ENCODE results near the gene CD4. TPM values are rescaled to one million over a fixed set of nuclear protein-coding genes. Genes with fewer than 3 reads are reported as not detected.

CD4 gene
- total RNA-seq, 1 donor from 2014 or later, result 0.62 TPM

GRCh38 chr12:6827982-6828780, 38.9 kb downstream of the CD4 start, which contains the start of gene P3H3:
P3H3 (plus strand) TSS chr12:6828407; CDS start chr12:6828441, 34 bp downstream.
- H3K4me1 Mint-ChIP-seq (ENCODE audit: unreplicated experiment), result peaks cover 33% of the 10 kb centered on the region
- DNase-seq (ENCODE audit: extremely low spot score, unreplicated experiment), result peak; percentile 83

DNA sequence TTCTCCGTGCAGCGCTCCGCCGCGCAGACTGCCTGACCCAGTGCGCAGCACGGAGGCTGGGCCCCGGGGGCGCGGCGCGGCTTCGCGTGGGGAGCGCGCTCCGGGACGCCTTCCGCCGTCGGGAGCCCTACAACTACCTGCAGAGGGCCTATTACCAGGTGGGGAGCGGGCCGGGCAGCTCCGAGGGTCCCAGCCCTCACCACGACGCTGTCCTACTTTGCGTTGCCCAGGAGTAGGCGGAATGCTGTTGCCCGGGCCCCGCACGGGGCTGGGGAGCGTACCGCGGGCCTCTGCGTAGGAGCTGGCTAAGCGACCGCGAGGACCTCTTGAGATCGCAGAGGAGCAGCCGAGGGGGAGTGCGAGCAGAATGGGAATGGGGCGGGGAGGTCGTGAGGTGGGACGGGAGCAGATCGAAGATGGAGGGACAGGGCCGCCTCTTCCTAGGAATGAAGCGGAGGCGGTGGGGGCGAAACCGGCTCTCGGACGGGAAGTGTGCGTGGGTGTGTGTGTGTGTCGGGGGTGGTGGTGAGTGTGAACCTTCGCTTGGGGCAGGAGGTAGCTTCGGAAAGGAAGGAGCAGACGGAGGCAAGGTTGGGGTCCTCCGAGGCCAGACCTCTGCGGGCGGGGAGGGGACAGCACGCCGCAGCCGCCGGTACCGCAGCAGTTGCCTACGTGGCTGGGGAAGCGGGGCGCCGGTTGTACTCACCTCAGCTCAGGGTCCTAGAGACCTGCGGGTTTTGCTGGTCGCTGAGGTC, 39.6 kb downstream of the CD4 start:
- Mint-ChIP-seq H3K36me3 (ENCODE audit: unreplicated experiment) (peaks cover 17% of the 10 kb centered on the region), H3K4me3 (ENCODE audit: unreplicated experiment) (peak overlapping the region; percentile 97), H3K4me1 (ENCODE audit: unreplicated experiment) (peaks cover 32% of the 10 kb centered on the region), H3K9me3 (ENCODE audit: unreplicated experiment) (no peaks in the 10 kb centered on the region), H3K27me3 (ENCODE audit: unreplicated experiment) (no peaks in the 10 kb centered on the region), H3K27ac (ENCODE audit: unreplicated experiment) (peak overlapping the region; percentile 98)
- DNase-seq (ENCODE audit: extremely low spot score, unreplicated experiment), result peak; percentile 85
- no peak for TF ChIP-seq CTCF (IDR thresholded peaks at IDR 0.05)

More at GRCh38 chr12:6827982-6828780, 38.9 kb downstream of the CD4 start, which contains the start of gene P3H3:
- peak within 1 kb of the TSS; percentile 98 for H3K27ac Mint-ChIP-seq (ENCODE audit: unreplicated experiment)
- no peaks in the 10 kb centered on the region for H3K9me3 Mint-ChIP-seq (ENCODE audit: unreplicated experiment)
- H3K36me3 Mint-ChIP-seq (ENCODE audit: unreplicated experiment), result peaks cover 13% of the 10 kb centered on the region
- H3K27me3 Mint-ChIP-seq (ENCODE audit: unreplicated experiment), result no peaks in the 10 kb centered on the region
- no peak for TF ChIP-seq CTCF (IDR thresholded peaks at IDR 0.05)
- peak within 1 kb of the TSS; percentile 98 for H3K4me3 Mint-ChIP-seq (ENCODE audit: unreplicated experiment)

GRCh38 chr12:6829536-6830220, 40.4 kb downstream of the CD4 start:
- peaks cover 22% of the 10 kb centered on the region for H3K36me3 Mint-ChIP-seq (ENCODE audit: unreplicated experiment)
- H3K4me1 Mint-ChIP-seq (ENCODE audit: unreplicated experiment), result peaks cover 29% of the 10 kb centered on the region
- peak overlapping the region; percentile 98 for H3K27ac Mint-ChIP-seq (ENCODE audit: unreplicated experiment)
- DNase-seq (ENCODE audit: extremely low spot score, unreplicated experiment), result no peak
- no peaks in the 10 kb centered on the region for H3K27me3 Mint-ChIP-seq (ENCODE audit: unreplicated experiment)
- peak; percentile 27 for TF ChIP-seq CTCF (IDR thresholded peaks at IDR 0.05)
- H3K4me3 Mint-ChIP-seq (ENCODE audit: unreplicated experiment), result peak overlapping the region; percentile 97
- no peaks in the 10 kb centered on the region for H3K9me3 Mint-ChIP-seq (ENCODE audit: unreplicated experiment)

- DNase-seq (ENCODE audit: extremely low spot score, unreplicated experiment), result no peak
- no peaks in the 10 kb centered on the region for H3K27me3 Mint-ChIP-seq (ENCODE audit: unreplicated experiment)
- TF ChIP-seq CTCF (IDR thresholded peaks at IDR 0.05), result no peak
- peaks cover 22% of the 10 kb centered on the region for H3K36me3 Mint-ChIP-seq (ENCODE audit: unreplicated experiment)
- peak overlapping the region; percentile 97 for H3K4me3 Mint-ChIP-seq (ENCODE audit: unreplicated experiment)
- H3K4me1 Mint-ChIP-seq (ENCODE audit: unreplicated experiment), result peaks cover 24% of the 10 kb centered on the region
- no peaks in the 10 kb centered on the region for H3K9me3 Mint-ChIP-seq (ENCODE audit: unreplicated experiment)
- peak overlapping the region; percentile 31 for H3K27ac Mint-ChIP-seq (ENCODE audit: unreplicated experiment)
Measured at GRCh38 chr12:6830286-6830890, 41.1 kb downstream of the CD4 start.

All from osteocyte (in vitro differentiated cells).